ENCODE data around the gene BBS9.

GRCh38 chr7:33118383-33118782 is 11.0 kb upstream of the BBS9 start:
- TF ChIP-seq POLR2AphosphoS5 (IDR thresholded peaks at IDR 0.05; ENCODE audit: low read depth, low read length): no peak
- TF ChIP-seq TAF1 (IDR thresholded peaks at IDR 0.05; ENCODE audit: borderline replicate concordance, insufficient read depth, low read length): no peak
